ENCODE measurements around the gene ANAPC10.
"Not testable (repeated sequence)": the region's sequence is repeated elsewhere in the genome, so short reads cannot be mapped to it uniquely, and the experiment has no call there.

ANAPC10 gene

DNA sequence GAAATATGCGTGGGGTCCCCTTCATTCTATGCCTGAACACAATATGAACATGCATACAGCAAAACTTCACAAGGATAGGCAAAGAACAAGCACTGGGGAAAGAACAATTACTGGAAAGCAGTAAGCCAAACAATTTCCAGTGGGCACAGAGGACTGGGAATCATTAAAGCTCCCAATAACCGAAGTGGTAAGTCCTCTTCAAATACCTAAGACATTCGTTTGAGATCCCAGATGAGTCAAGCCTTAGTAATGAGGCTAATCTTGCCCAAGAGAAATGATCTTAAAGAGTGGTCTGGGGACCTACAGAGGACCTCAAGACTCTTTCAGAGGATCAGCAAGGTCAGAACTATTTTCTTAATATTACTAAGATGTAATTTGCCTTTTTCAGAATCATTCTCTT, 28.6 kb downstream of the ANAPC10 start:
- no peak for DNase-seq (ENCODE audit: low read depth)

DNA sequence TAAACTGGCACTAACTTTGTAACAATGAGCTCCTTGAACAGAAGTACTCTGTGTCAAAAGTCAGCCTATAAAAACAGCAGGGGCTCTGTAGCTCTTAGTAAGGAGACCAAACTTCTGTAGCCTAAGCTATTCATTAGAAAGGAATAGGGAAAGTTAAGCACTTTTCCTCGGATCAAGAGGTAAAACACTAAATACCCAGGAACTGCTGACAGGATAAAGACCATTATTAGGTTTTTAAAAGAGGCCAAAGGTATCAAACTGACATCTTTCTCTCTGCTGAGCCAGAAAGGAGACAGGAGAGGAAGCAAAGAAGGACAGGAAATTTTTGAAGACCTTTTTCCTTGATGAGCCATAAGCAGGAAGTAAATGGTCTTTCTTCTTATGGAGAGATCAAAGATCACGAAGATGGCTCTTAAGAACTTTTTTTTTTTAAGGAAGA, 31.9 kb downstream of the ANAPC10 start:
- DNase-seq (ENCODE audit: low read depth), result no peak

DNA sequence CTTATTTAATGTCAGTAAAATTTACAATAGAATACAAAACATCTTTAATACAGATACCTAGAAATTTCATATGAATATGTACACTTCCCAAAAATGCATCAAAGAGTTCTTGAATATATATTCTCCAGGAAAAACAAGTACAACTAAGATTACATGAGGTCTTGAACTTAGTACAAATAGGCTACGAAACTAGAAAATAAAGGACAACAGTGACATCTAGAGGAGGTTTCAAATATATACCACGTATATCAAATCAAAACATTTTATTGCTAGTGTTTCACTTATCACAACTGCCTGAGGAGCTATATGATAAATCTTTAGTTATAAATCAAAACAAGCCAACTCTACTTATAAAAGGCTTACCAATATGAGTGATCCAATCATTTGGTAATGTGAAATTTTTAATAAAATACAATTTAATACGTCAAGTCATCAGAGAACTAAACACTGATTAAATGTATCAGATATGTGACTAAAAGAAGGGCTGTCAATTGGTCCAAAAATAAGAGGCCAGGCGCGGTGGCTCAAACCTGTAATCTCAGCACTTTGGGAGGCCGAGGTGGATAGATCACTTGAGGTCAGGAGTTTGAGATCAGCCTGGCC, 36.6 kb downstream of the ANAPC10 start:
- DNase-seq (ENCODE audit: low read depth), result no peak

DNA sequence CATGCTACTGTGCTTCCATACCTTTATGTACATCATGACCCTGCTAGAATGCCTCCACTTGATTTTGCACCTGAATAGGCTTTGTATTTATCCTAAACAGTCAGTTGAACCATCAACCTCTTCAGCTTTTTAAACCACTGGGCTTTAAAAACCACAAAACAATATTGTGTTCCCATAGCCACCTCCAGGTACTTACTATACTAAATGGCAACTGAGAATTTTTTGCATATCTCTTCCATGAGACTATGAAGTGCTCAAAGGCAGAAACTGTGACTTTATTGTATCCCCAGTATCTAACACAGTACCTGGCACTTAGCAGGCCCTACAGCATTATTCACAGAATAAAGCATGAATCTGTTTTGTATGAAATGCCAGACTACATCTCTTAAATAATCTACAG, 39.7 kb downstream of the ANAPC10 start:
- DNase-seq (ENCODE audit: low read depth), result no peak

DNA sequence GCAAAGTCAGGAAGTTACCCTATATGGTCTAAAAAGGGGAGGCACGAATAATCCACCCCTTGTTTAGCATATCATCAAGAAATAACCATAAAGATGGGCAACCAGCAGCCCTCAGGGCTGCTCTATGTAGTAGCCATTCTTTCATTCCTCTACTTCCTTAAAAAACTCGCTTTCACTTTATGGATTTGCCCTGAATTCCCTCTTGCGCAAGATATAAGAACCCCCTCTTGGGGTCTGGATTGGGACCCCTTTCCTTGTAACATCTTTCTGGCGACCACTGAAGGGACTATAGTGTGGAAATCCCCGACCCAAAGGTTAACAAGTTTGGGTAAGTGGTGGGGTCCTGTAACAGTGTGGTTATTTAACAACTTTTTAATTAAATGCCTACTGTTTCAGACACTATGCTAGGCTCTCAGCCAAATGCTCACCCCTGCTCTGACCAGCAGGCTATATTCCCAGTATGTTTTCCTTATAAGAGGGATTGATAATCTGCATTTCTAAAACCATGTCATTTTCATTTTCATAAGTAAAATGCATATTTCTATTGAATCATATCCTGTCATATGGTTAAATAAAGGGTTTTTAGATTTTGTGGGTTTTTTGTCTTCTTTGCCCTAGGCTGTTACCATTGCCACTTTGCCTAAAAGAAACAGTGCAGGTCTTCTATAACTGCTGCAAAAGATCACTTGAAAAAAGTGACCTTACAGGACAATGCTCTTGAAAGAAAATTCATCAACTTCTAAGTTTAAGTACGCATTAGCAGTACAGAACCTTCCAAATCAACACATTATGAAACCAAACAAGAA, 41.5 kb downstream of the ANAPC10 start:
- DNase-seq (ENCODE audit: low read depth), result no peak

DNA sequence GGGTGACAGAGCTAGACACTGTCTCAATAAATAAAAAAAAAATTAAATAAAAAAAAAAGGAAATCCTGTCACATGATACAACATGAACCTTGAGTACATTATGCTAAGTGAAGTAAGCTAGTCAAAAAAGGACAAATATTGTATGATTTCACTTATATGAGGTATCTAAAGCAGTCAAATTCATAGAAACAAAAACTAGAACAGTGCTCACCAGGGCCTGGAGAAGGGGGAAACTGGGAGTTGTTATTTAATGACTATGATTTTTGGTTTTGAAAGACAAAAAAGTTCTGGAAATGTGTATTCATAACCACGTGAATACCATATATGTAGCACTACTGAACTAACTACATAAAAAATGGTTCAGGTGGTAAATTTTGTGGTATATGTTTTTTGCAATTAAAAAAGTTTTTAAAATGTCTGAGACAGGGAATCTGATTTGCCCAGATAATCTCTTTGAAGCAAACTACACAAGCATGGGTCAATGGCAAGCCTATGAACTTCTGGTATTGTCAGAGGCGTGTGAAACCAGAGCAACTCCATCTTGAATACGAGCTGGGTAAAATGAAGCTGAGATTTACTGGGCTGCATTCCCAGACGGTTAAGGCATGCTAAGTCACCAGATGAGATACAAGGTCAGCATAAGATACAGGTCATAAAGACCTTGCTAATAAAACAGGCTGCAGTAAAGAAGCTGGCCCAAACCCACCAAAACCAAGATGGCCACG, 42.3 kb downstream of the ANAPC10 start:
- DNase-seq (ENCODE audit: low read depth), result no peak

DNA sequence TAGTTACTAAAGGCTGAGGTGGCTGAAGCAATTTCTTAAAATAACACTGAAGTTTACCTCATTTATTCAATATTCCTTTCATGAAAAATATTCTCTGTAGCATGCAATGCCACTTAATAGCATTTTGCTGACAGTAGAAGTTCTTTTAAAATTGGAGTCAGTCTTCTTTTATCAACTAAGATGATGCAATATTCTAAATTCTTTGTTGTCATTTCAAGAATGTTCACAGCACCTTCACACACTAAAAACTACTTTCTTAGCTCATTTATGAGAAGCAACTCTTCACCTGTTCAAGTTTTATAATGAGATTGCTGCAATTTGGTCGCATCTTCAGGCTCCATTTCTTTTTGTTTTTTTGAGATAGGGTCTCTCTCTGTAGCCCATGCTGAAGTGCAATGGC, 48.8 kb downstream of the ANAPC10 start:
- DNase-seq (ENCODE audit: low read depth), result no peak

DNA sequence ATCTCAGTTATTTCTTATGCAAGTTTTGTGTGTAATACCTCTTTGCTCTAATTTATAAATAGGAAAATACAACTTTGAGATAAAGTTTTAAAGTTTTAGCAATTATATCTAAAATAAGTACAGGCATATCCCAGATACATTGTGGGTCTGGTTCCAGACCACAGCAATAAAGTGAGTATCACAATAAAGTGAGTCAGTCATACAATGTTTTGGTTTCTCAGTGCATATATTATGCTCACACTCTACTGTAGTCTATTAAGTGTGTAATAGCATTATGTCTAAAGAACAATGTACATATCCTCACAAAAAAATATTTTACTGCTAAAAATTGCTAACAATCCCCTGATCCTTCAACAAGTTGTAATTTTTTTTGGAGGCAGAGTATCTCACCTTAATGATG, 49.2 kb downstream of the ANAPC10 start:
- DNase-seq (ENCODE audit: low read depth), result no peak

DNA sequence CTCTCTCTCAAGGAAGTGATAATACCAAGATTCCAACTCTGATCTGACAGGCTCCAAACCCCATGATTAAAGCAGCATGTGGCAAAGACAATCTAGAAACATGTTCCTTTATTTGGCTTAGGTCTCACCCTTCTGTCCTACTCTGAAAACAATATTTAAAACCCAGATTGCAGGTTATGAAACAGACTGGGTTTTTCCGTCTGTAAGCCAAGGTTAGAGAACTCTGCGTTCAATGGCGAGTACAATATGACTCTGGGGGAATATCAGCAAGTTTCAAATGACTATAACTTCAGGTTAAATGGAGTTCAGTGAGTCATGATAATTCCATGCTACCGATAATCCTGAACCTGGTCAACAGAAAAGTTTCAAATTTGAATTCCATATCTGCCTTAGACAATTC, 50.8 kb downstream of the ANAPC10 start:
- DNase-seq (ENCODE audit: low read depth), result no peak

DNA sequence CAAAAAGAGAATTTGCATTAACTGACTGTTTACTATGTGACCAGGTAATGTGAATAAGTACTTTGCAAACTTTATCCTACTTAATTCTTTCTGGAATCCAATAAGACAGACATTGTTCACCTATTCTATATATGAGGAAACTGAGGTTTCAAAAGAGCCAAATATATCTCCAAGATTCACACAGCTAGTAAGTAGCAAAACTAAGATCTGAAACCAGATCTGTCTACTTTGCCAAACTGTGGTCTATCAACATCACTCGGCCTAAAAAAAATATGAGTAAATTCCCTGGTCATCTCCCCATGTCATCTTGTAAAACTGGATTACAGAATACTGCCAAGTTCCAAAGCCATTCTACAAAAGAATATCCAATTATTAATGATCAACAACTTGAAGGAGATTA, 52.8 kb downstream of the ANAPC10 start:
- DNase-seq (ENCODE audit: low read depth), result no peak

DNA sequence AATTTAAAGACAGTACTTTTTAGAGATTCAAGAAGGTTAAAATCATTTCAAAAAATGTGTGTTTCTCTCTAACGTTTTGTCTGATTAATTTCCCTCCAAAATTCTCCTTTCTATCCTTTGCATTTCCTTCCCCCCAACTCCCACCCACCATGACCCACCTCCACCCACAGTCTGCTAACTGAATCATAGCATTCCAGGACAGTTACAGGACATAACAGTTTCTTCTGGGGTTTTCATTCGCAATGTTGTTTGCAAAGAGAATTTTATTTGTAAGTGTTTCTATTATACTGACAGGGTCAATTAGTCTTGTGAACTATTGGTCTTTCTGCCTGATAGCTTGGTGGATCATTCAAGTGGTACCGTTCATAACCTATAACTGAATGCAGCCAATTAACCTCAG, 53.7 kb downstream of the ANAPC10 start:
- no peak for DNase-seq (ENCODE audit: low read depth)

DNA sequence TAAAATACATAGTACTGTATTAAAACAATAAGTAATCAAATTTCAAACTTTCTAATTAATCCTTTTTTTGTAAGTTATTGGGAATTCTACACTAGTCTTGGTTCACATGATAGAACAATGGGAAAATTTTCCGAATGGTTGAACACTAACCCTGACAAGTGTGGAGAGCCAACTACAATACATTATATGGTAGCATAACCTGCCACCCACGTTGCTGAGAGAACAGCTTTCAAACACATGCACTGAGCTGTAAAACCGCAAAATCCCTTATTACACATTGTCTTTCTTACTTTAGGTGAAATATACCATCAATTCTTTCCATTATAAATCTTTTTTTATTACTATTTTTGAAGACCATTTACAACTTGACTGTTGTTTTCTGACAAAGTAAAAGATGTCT, 54.7 kb downstream of the ANAPC10 start:
- no peak for DNase-seq (ENCODE audit: low read depth)

DNA sequence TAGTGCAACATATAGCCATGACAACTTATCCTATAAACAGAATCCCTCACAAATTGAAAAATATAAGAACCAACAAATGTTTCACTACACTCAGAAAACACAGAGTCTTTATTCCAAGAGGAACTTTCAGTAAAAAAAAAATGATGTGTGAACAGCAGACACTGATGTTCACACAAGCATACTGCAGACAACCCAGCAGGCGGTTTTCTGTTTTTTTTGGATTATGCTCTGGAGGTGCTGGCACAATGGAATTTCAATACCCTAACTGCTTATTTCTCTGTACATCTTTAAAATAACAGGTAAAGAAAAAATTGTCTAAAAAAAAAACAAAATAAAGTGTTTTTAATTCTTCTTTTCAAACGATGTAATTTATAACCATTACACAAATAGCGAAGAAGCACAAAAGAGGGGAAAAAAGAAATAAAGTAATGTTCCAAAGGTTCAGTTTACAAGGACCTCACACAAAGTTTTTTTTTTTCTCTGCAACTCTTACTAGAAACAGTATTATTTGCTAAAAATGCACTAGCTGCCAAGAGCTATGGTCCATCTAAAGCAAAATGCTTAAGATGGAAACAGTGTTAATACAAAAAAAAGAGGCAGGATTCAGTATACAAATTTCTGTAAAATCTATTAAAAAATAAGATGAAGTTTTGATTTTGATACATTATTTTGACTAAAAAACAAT, 55.3 kb downstream of the ANAPC10 start:
- DNase-seq (ENCODE audit: low read depth), result no peak

DNA sequence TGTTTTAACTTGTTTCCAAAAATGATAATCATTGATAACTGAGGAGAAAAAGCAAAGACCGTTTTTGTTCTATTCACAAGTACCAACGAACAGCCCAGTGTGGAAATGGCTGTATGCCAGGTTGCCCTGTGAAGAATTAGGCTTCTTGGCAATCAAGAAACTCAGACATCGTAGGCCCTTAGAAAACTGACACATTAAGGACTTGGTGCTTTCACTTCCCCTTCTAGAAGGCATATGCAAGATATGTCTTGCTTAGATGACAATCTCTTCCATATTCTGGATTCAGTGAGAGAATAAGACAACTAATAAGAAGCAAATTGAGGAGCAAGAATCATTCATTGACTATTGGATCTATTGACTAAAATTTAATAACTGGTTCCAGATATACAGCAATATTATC, 56.6 kb downstream of the ANAPC10 start:
- no peak for DNase-seq (ENCODE audit: low read depth)

DNA sequence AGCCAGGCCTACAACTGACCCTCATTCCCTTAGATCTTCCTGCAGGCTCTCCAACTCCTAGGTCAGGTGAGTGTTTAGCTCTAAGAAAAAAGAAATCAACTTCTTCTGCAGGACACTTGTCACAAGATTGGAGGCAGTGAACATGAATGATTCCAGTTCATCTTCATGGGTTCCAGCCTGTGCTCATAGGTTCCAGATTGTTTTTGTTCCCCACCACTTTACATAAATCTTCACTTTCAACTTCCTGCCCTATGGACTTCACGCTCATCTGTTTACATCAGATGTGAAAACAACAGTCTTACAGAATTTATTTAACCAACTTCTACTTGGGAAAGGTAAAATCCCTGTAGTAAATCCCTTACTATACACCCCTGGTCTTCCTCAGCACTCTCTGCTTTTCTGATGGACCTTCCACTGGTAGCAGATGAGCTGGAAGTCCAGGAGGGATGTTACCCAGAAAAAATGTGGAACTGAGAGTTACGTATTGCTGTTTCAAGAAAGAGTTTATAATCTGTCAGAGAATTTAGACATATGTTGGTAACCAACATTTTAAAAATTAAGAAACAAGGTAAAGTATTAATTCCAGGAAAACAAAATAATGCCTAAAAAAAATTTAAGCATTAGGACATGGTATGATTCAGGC, 62.4 kb downstream of the ANAPC10 start:
- DNase-seq (ENCODE audit: low read depth), result no peak

DNA sequence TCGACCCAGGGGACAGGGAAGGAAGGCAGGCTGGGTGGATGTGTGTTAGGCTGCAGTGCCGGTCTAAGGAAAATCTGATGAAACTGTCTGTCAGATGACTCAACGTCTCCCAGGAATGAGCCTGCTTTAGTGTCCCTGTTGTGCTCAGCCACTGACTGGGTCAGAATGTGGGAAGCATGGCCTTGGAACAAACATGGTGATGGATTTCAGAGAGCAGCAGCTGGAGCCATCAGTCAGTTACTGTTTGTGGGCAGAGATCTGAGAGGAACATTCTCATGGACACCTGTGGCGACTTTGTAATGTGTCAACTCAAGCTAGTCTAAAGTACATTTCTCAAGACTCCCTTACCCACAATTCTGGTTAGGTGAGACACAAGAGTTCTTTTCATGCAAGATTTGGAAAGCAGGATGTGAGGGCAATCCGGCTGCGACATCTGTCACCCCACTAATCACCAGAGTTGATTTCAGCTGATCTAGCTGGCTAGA, 63.2 kb downstream of the ANAPC10 start:
- no peak for DNase-seq (ENCODE audit: low read depth)

DNA sequence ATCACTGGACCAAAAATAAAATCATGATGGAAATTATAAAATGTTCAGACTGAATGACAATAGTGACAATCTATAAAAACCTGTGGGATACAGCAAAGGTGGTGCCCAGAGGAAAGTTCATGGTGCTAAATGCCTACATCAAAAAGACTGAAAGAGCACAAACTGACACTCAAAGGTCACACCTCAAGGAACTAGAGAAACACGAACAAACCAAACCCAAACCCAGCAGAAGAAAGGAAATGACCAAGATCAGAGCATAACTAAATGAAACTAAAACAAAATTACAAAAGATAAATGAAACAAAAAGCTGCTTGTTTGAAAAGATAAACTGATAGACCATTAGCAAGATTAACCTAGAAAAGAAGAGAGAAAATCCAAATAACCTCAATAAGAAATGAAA, 78.7 kb downstream of the ANAPC10 start:
- no peak for DNase-seq (ENCODE audit: low read depth)

DNA sequence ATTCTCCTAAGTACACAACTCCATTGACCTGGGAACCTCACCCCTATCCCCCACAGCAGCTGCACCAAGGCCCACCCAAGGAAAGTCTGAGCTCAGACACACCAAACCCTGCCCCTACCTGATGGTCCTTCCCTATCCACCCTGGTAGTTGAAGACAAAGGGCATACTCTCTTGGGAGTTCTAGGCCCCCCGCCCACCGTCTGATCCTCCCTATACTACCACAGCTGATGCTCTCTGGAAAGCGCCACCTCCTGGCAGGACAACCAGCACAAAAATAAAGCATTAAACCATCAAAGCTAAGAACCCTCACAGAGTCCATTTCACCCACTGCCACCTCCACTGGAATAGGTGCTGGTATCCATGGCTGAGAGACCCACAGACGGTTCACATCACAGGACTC, 83.6 kb downstream of the ANAPC10 start:
- no peak for DNase-seq (ENCODE audit: low read depth)

DNA sequence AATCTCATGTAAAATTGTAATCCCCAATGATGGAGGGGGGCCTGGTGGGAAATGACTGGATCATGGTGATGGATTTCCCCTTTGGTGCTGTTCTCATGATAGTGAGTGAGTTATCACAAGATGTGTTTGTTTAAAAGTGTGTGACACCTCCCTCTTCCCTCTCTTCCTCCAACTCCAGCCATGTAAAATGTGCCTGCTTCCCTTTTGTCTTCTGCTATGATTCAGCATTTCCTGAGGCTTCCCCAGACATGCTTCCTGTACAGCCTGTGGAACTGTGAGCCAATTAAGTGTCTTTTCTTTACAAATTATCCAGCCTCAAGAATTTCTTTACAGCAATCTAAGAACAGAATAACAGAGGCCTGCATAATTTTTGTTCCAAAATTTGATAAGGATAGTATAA, 85.2 kb downstream of the ANAPC10 start:
- no peak for DNase-seq (ENCODE audit: low read depth)

DNA sequence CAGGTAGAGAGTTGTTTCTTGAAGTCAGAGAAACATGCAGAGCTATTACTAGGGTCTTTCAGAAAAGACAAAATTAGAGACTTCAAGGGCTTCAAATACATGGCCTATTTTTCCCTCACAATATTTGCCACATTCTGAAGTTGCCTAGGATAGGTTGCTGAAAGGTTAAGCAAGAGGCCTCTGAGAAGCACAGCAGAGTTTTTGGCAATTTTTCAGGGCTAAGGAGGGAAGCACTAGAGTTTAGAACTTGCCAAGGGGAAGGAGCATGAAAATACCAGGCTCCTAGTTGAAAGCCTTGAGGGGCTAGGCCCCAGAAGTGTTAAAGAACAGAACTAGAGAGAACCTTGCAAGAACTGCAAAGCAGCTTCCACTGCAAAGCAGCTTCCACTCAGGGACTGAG, 86.4 kb downstream of the ANAPC10 start:
- DNase-seq (ENCODE audit: low read depth), result no peak

DNA sequence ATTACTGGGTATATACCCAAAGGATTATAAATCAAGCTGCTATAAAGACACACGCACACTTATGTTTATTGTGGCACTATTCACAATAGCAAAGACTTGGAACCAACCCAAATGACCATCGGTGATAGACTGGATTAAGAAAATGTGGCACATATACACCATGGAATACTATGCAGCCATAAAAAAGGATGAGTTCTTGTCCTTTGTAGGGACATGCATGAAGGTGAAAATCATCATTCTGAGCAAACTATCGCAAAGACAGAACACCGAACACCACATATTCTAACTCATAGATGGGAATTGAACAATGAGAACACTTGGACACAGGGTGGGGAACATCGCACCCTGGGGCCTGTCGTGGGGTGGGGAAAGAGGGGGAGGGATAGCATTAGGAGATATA, 87.7 kb downstream of the ANAPC10 start:
- DNase-seq (ENCODE audit: low read depth), result not testable (repeated sequence)

DNA sequence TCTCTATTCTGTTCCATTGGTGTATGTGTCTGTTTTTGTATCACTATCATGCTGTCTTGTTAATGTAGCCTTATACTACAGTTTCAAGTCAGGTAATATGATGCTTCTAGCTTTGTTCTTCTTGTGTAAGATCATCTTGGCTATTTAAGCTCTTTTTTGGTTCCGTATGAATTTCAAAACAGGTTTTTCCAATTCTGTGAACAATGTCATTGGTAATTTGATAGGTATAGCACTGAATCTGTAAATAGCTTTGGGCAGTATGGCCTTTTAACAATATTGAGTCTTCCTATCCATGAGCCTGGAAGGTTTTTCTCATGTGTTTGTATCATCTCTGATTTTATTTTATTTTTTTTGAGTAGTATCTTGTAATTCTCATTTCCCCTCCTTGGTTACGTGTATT, 94.3 kb downstream of the ANAPC10 start:
- DNase-seq (ENCODE audit: low read depth), result no peak
